WTC11 (cell line): ENCODE data around the gene TULP1.

Experiments used
- ESRRA ChIP-seq: sonication (generic); formaldehyde crosslinking; IDR thresholded peaks from 2 replicates; pipeline ENCODE4 v1.8.1; 2022; ENCODE audit warnings: mild to moderate bottlenecking, missing genetic modification reagents, borderline replicate concordance
- ETV6 ChIP-seq: sonication (generic); formaldehyde crosslinking; IDR thresholded peaks from 2 replicates; pipeline ENCODE4 v1.8.1; 2022; ENCODE audit warnings: mild to moderate bottlenecking, missing genetic modification reagents
- NR2C2 ChIP-seq: sonication (generic); formaldehyde crosslinking; IDR thresholded peaks from 2 replicates; pipeline ENCODE4 v1.8.0; 2022; ENCODE audit warnings: mild to moderate bottlenecking, missing genetic modification reagents
- TP53 ChIP-seq: sonication (generic); formaldehyde crosslinking; IDR thresholded peaks from 2 replicates; pipeline ENCODE4 v1.8.1; 2023; ENCODE audit warnings: mild to moderate bottlenecking, missing genetic modification reagents
- TF ChIP-seq, protein P1 (sequence below): sonication (generic); formaldehyde crosslinking; IDR thresholded peaks from 2 replicates; pipeline ENCODE4 v1.8.1; 2023; ENCODE audit warnings: mild to moderate bottlenecking, missing genetic modification reagents, moderate library complexity
- TF ChIP-seq, protein P2 (sequence below): fragments of 200-600 bp; IDR thresholded peaks from 2 replicates; pipeline ENCODE4 v1.8.0; 2022; ENCODE audit warnings: antibody characterized with exemption
- TF ChIP-seq, protein P3 (sequence below): sonication (generic); formaldehyde crosslinking; IDR thresholded peaks from 2 replicates; pipeline ENCODE4 v1.8.1; 2023; ENCODE audit warnings: mild to moderate bottlenecking, moderate library complexity, missing genetic modification reagents
- TF ChIP-seq, protein P4 (sequence below): sonication (generic); formaldehyde crosslinking; IDR thresholded peaks from 2 replicates; pipeline ENCODE4 v1.8.1; 2023; ENCODE audit warnings: mild to moderate bottlenecking, missing genetic modification reagents
- TF ChIP-seq, protein P5 (sequence below): sonication (generic); formaldehyde crosslinking; IDR thresholded peaks from 2 replicates; pipeline ENCODE4 v1.8.1; 2022; ENCODE audit warnings: low read depth, mild to moderate bottlenecking, moderate library complexity, missing genetic modification reagents, borderline replicate concordance
- TF ChIP-seq, protein P6 (sequence below): fragments of 250-450 bp; sonication (Bioruptor Pico); IDR thresholded peaks from 2 replicates; pipeline ENCODE4 v2.1.2; 2022; ENCODE audit warnings: mild to moderate bottlenecking, moderate library complexity

DNA sequence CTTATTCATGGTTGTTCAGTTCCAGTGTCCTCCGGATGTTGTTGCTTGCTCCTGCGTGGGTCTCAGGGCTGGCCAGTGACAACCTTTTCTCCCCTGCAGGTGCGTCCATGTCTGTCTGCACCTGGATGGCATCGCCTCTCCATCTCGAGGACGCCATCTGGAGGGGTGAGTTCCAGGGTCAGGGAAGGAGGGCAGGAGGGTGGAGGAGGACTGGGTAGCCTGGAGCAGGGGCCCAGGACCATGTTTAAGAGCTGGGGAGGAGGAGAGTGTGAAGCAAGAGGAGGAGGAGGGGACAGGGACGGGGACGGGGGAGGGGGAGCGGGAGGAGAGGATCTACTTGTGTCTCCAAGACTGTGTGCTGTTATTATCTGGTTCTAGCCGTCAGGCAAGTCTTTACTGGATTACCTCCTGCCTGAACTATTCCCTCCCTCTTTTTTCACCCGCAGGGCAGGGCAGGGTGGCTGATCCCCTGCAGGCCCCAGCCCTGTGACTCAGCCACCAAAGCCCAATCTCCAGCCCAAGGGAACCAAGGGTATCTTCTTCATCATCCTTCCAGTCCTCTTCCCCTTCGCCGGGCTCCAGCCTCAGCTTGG is 32.2 kb upstream of the TULP1 start:
- TF ChIP-seq, protein P1, sequence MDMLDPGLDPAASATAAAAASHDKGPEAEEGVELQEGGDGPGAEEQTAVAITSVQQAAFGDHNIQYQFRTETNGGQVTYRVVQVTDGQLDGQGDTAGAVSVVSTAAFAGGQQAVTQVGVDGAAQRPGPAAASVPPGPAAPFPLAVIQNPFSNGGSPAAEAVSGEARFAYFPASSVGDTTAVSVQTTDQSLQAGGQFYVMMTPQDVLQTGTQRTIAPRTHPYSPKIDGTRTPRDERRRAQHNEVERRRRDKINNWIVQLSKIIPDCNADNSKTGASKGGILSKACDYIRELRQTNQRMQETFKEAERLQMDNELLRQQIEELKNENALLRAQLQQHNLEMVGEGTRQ = no peak
- TF ChIP-seq, protein P2, sequence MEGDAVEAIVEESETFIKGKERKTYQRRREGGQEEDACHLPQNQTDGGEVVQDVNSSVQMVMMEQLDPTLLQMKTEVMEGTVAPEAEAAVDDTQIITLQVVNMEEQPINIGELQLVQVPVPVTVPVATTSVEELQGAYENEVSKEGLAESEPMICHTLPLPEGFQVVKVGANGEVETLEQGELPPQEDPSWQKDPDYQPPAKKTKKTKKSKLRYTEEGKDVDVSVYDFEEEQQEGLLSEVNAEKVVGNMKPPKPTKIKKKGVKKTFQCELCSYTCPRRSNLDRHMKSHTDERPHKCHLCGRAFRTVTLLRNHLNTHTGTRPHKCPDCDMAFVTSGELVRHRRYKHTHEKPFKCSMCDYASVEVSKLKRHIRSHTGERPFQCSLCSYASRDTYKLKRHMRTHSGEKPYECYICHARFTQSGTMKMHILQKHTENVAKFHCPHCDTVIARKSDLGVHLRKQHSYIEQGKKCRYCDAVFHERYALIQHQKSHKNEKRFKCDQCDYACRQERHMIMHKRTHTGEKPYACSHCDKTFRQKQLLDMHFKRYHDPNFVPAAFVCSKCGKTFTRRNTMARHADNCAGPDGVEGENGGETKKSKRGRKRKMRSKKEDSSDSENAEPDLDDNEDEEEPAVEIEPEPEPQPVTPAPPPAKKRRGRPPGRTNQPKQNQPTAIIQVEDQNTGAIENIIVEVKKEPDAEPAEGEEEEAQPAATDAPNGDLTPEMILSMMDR = no peak
- no peak for TF ChIP-seq TP53
- TF ChIP-seq, protein P3, sequence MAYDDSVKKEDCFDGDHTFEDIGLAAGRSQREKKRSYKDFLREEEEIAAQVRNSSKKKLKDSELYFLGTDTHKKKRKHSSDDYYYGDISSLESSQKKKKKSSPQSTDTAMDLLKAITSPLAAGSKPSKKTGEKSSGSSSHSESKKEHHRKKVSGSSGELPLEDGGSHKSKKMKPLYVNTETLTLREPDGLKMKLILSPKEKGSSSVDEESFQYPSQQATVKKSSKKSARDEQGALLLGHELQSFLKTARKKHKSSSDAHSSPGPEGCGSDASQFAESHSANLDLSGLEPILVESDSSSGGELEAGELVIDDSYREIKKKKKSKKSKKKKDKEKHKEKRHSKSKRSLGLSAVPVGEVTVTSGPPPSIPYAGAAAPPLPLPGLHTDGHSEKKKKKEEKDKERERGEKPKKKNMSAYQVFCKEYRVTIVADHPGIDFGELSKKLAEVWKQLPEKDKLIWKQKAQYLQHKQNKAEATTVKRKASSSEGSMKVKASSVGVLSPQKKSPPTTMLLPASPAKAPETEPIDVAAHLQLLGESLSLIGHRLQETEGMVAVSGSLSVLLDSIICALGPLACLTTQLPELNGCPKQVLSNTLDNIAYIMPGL (CRISPR knock-in tag) = no peak
- no peak for TF ChIP-seq NR2C2 (CRISPR knock-in tag)
- TF ChIP-seq, protein P4, sequence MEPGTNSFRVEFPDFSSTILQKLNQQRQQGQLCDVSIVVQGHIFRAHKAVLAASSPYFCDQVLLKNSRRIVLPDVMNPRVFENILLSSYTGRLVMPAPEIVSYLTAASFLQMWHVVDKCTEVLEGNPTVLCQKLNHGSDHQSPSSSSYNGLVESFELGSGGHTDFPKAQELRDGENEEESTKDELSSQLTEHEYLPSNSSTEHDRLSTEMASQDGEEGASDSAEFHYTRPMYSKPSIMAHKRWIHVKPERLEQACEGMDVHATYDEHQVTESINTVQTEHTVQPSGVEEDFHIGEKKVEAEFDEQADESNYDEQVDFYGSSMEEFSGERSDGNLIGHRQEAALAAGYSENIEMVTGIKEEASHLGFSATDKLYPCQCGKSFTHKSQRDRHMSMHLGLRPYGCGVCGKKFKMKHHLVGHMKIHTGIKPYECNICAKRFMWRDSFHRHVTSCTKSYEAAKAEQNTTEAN = no peak
- TF ChIP-seq, protein P5, sequence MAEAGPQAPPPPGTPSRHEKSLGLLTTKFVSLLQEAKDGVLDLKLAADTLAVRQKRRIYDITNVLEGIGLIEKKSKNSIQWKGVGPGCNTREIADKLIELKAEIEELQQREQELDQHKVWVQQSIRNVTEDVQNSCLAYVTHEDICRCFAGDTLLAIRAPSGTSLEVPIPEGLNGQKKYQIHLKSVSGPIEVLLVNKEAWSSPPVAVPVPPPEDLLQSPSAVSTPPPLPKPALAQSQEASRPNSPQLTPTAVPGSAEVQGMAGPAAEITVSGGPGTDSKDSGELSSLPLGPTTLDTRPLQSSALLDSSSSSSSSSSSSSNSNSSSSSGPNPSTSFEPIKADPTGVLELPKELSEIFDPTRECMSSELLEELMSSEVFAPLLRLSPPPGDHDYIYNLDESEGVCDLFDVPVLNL (CRISPR knock-in tag) = no peak
- TF ChIP-seq ESRRA (CRISPR knock-in tag) = no peak
- TF ChIP-seq ETV6 (CRISPR knock-in tag) = no peak
- TF ChIP-seq, protein P6, sequence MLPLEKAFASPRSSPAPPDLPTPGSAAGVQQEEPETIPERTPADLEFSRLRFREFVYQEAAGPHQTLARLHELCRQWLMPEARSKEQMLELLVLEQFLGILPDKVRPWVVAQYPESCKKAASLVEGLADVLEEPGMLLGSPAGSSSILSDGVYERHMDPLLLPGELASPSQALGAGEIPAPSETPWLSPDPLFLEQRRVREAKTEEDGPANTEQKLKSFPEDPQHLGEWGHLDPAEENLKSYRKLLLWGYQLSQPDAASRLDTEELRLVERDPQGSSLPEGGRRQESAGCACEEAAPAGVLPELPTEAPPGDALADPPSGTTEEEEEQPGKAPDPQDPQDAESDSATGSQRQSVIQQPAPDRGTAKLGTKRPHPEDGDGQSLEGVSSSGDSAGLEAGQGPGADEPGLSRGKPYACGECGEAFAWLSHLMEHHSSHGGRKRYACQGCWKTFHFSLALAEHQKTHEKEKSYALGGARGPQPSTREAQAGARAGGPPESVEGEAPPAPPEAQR (CRISPR knock-in tag) = no peak
